PC-9 (cell line): Measurements from ENCODE around the gene COQ4.

Experiments
- EZH2 ChIP-seq: fragments of 200-600 bp; sonication (generic); IDR thresholded peaks from 2 replicates; pipeline ENCODE4 v1.8.0; 2017; ENCODE audit warnings: antibody characterized with exemption, low read depth
- TF ChIP-seq, protein P1 (sequence below): fragments of 200-600 bp; sonication (generic); conservative IDR thresholded peaks from 2 replicates; pipeline ENCODE4 v1.6.1; 2017; ENCODE audit warnings: mixed run types, antibody characterized with exemption, mild to moderate bottlenecking, moderate library complexity

DNA sequence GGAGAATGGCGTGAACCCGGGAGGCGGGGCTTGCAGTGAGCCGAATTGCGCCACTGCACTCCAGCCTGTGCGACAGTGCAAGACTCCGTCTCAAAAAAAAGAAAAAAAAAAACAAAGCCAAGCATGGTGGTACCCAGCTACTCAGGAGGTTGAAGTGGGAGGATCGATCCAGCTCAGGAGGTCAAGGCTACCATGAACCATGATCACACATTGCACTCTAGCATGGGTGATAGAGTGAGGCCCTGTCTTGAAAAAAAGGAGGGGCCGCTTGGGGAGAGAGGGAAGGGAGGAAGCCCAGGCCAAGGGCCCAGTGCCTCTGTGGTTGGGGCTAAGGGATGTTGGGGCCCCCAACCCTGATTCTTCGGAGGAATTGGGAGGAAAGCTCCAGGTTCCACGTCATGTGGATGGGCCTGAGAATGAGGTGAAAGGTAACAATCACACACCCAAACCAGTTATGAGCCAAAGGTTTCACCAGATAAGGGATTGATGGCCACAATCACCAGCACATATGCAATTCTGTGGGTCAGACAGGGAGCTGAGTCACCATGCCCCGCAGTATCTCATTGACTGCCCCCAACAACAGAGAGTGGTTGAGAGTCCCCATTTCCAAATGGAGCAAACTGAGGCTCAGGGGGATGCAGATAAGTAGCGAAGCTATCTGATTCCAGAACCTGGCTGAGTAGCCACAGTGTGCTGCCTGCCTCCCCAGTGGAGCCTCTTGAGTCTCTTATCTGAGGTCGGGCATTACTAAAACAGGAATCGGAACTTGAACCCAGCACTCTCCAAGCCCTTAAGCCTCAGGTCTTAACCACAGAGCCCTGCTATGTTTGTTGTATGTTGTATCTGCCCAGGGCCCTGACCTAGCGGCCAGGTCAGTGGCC is 26.1 kb upstream of the COQ4 start:
- TF ChIP-seq, protein P1, sequence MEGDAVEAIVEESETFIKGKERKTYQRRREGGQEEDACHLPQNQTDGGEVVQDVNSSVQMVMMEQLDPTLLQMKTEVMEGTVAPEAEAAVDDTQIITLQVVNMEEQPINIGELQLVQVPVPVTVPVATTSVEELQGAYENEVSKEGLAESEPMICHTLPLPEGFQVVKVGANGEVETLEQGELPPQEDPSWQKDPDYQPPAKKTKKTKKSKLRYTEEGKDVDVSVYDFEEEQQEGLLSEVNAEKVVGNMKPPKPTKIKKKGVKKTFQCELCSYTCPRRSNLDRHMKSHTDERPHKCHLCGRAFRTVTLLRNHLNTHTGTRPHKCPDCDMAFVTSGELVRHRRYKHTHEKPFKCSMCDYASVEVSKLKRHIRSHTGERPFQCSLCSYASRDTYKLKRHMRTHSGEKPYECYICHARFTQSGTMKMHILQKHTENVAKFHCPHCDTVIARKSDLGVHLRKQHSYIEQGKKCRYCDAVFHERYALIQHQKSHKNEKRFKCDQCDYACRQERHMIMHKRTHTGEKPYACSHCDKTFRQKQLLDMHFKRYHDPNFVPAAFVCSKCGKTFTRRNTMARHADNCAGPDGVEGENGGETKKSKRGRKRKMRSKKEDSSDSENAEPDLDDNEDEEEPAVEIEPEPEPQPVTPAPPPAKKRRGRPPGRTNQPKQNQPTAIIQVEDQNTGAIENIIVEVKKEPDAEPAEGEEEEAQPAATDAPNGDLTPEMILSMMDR: no peak
- no peak for TF ChIP-seq EZH2
